IPS-18a (cell line): ENCODE measurements around the gene KCNK2.

Experiments
- H3K27ac ChIP-seq: one replicate; pipeline ENCODE4 v1.5.1; 2013; ENCODE audit warnings: low read length
- H3K27me3 ChIP-seq: one replicate; pipeline ENCODE4 v1.6.1; 2013; ENCODE audit warnings: mild to moderate bottlenecking, low read length; ENCODE audit not compliant: control insufficient read depth, insufficient read depth
- H3K36me3 ChIP-seq: one replicate; pipeline ENCODE4 v1.6.1; 2013; ENCODE audit warnings: low read depth, low read length; ENCODE audit not compliant: control insufficient read depth
- H3K4me1 ChIP-seq: one replicate; pipeline ENCODE4 v1.6.1; 2013; ENCODE audit warnings: low read depth, low read length; ENCODE audit not compliant: control insufficient read depth
- H3K4me3 ChIP-seq: one replicate; pipeline ENCODE4 v1.5.1; 2013; ENCODE audit warnings: low read length
- H3K9ac ChIP-seq: one replicate; pipeline ENCODE4 v1.6.1; 2013; ENCODE audit warnings: mild to moderate bottlenecking, low read length, moderate library complexity
- H3K9me3 ChIP-seq: one replicate; pipeline ENCODE4 v1.6.1; 2013; ENCODE audit warnings: low read depth, low read length; ENCODE audit not compliant: control insufficient read depth

KCNK2 gene

DNA sequence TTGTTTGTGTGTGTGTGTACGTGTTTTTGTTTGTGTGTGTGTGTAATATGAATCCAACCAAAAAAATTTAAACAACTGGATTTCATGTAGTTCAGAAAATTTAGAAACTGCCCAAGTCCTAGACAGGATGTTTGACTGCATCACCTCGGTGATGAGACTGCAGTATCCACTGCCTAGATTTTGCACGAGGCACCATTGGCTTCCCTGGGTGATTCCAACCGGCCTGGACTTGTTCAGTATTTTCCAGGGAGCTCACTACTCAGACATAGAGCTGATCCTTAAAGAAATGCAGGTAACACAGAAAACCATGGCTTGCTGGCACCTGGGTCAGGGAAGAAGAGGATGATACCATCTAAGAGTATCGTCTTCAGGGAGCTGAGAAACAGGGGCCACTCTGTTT, 18.2 kb upstream of the KCNK2 start:
- H3K27ac ChIP-seq = no peak overlapping the region
- H3K27me3 ChIP-seq = no peaks in the 10 kb centered on the region
- H3K9ac ChIP-seq = no peak overlapping the region
- no peak overlapping the region for H3K4me3 ChIP-seq
- H3K4me1 ChIP-seq = no peaks in the 10 kb centered on the region
- H3K36me3 ChIP-seq = no peaks in the 10 kb centered on the region
- no peaks in the 10 kb centered on the region for H3K9me3 ChIP-seq

DNA sequence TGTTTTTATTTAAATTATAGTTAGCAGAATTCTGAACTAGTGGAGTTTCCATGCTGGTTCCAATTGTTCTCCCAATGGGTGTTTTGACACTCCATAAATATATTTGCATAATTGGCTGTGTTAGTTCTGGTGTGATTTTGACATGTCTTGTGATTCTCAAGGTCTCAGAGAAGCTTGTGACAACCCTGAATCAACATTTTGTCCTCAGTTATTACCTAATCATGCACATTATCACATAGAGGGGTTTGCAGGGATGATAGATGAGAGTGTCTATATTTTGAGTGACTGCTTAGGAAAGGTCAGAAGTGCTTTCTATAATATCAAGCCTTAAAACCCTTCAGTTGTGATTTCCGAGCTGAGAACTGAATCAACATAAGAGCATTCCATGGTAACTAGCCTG, 11.5 kb upstream of the KCNK2 start:
- H3K27ac ChIP-seq = no peak overlapping the region
- no peaks in the 10 kb centered on the region for H3K36me3 ChIP-seq
- H3K4me1 ChIP-seq = no peaks in the 10 kb centered on the region
- H3K27me3 ChIP-seq = no peaks in the 10 kb centered on the region
- H3K4me3 ChIP-seq = no peak overlapping the region
- H3K9ac ChIP-seq = no peak overlapping the region
- no peaks in the 10 kb centered on the region for H3K9me3 ChIP-seq

DNA sequence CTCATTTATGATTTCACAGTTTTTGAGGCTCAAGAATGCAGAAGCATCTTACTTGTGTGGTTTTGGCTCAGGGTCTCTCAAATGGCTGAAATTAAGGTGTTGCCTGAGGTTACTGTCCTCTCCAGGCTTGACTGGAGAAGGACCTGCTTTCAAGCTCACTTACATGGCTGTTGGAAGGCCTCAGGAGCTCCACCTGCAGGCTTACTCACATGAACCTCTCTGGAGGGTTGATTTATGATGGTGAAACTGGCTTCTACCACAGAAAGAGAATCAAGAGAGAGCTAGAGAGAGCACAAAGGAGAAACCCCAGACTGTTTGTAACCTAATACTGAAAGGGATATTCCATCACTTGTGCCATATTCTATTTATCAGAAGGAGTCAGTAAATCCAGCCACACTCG, 6.2 kb upstream of the KCNK2 start:
- H3K27ac ChIP-seq = no peak overlapping the region
- no peaks in the 10 kb centered on the region for H3K36me3 ChIP-seq
- peaks cover 35% of the 10 kb centered on the region for H3K27me3 ChIP-seq
- H3K9me3 ChIP-seq = no peaks in the 10 kb centered on the region
- no peak overlapping the region for H3K9ac ChIP-seq
- H3K4me3 ChIP-seq = no peak overlapping the region
- H3K4me1 ChIP-seq = no peaks in the 10 kb centered on the region

DNA sequence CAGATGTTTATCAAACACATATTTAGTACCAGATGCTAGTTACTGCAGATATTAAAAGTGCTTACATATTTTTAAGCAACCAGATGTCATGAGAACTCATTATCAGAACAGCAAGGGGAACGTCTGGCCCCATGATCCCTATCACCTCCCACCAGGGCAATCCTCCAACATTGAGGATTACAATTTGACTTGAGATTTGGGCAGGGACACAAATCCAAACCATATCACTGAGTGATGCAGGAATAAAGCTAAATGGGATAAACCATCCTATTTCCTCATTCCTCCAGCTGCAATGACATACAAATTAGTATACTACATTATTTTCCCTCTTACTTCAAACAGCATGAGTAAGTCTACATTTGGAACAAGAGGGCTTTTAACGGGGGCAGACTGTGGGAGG, 3.1 kb upstream of the KCNK2 start:
- no peaks in the 10 kb centered on the region for H3K9me3 ChIP-seq

DNA sequence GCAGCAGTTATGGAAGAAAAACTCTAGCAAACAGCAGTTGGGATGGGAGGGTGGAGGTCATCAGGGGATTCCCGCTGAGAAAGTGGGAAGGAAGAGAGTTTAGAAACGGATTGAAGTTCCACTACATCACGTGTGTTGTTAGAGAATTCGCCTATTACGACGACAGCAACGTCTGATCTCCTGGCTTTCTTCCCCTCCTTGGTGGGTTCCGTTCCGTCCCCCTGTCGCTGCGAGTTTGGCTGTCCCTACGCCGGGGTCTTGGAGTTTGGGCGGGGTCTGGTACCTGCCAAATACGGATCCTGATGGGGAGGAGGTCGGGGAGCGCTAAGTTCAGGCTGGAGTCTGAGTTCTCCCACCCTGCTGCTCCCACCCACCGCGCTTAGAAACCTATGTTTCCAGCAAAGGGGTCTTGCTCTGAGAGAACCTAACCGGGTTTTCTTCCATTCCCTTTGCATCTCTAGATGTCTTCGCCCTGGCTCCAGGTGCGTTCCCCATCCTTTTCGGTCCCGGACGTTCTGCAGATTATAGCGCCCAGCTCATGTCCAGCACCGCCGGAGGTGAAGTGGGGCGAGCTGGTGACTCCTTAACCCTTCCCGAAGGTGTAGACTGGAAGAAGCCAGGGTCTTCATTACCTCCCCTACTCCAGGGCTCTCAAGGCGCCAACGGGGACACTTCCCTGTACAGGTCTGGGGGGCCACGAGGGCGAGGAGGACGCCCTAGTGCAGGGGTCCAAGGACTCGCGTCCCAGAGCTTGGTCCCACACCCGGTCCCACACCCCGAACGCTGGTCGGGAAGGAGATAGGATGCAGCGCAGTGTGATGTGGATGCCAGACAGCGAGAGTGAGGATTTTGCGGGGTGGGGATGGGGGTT, 641 bp upstream of the KCNK2 start:
- H3K27ac ChIP-seq = no peak overlapping the region
- H3K36me3 ChIP-seq = no peaks in the 10 kb centered on the region
- H3K4me1 ChIP-seq = peaks cover 6% of the 10 kb centered on the region
- peak overlapping the region; percentile 47 for H3K4me3 ChIP-seq
- H3K27me3 ChIP-seq = peaks cover 89% of the 10 kb centered on the region
- H3K9me3 ChIP-seq = no peaks in the 10 kb centered on the region
- H3K9ac ChIP-seq = no peak overlapping the region

More for the DNA sequence above, 3.1 kb upstream of the KCNK2 start:
- Histone ChIP-seq H3K36me3 (no peaks in the 10 kb centered on the region), H3K4me1 (peaks cover 6% of the 10 kb centered on the region), H3K27ac (no peak overlapping the region), H3K27me3 (peaks cover 65% of the 10 kb centered on the region), H3K4me3 (no peak overlapping the region), H3K9ac (no peak overlapping the region)

DNA sequence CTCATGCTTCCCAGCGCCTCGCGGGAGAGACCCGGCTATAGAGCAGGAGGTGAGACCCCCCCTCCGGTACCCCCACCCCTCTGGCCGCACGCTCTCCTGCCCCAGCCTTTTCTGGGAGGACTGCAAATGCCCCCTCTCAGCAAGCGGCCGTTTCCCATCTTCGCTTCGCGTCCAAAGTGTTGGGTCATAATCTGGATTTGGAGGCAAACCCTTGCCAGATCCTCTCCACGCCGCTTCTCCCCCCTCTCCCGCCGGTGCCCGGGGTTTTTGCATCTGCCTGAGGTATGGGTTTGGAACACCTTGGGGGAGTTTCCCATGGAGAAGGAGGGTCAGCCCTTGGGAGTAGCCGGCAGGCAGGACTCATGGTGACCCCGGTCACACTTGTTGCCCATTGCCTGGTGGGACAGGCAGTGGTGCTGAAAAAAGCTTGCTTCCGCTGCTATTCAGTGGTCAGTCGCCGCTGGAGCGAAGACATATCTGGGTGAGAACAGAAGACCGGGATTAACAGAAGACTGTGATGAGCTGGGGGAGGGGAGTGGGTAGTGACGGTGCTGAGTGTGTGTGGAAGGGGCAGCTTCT, 935 bp downstream of the KCNK2 start:
- Histone ChIP-seq H3K9me3 (no peaks in the 10 kb centered on the region), H3K36me3 (no peaks in the 10 kb centered on the region), H3K27me3 (peaks cover 83% of the 10 kb centered on the region), H3K27ac (no peak overlapping the region), H3K9ac (peak overlapping the region; percentile 32), H3K4me3 (peak overlapping the region; percentile 49), H3K4me1 (peaks cover 6% of the 10 kb centered on the region)

DNA sequence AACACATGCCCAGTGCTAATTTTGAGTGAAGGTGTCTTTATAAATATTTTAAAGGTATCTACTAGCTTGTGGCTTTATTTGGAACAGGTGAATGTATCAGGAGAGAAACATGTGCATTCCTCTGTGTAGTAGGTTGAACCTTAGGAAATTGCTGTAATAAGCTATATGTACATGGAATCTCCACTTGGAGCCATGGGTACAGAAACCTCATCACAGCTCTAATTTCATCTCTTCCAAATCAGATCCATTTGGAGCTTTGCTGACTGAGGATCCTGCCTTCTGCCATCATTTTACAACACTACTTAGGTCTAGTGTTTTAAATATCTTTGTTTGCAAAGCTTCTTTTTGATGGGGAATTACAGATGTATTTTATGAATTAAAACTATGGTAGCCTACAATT, 2.1 kb downstream of the KCNK2 start:
- Histone ChIP-seq H3K9me3 (no peaks in the 10 kb centered on the region), H3K27me3 (peaks cover 71% of the 10 kb centered on the region), H3K36me3 (no peaks in the 10 kb centered on the region), H3K27ac (no peak overlapping the region), H3K4me3 (no peak overlapping the region), H3K9ac (no peak overlapping the region), H3K4me1 (peaks cover 6% of the 10 kb centered on the region)

DNA sequence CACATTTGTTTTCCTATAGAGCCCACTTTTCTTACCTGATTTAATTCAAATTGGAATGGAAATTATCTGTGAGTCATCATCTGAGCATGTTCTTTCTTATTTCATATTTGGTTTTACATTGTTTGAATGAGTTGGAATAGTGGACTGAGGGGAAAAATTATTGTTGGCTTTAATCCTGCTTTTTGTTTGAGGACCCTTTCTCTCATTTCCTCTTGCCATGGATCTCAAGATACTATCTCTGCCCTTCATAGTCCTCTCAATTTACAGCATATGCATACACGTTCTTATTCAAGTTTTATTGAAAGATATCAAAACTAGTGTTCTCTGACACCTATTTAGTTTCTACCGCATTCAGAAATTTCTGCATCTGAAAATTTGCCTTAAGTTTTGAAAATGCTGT, 5.1 kb downstream of the KCNK2 start:
- Histone ChIP-seq H3K9ac (no peak overlapping the region), H3K4me1 (no peaks in the 10 kb centered on the region), H3K36me3 (no peaks in the 10 kb centered on the region), H3K27ac (no peak overlapping the region), H3K9me3 (no peaks in the 10 kb centered on the region), H3K4me3 (no peak overlapping the region), H3K27me3 (peaks cover 41% of the 10 kb centered on the region)

DNA sequence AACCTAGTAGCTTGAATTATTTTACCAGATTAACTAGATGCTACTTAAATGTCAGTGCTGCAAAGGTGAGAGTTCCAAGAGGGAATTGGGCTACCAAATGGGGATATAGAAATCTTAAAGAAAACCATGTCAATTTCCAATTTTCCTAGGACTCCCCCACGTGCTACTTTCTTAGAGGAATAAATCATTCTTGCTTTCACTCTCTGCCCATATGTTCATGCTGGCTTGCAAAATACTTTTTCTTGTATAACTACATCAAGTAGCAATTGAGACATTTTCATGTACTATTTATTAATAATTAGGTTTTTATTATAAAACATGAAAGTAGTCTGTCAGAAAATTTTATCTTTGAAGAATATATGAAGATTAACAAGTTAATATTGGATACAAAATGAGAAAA, 11.8 kb downstream of the KCNK2 start:
- Histone ChIP-seq H3K36me3 (no peaks in the 10 kb centered on the region), H3K4me1 (no peaks in the 10 kb centered on the region), H3K27me3 (no peaks in the 10 kb centered on the region), H3K27ac (no peak overlapping the region), H3K4me3 (no peak overlapping the region), H3K9me3 (no peaks in the 10 kb centered on the region), H3K9ac (no peak overlapping the region)

DNA sequence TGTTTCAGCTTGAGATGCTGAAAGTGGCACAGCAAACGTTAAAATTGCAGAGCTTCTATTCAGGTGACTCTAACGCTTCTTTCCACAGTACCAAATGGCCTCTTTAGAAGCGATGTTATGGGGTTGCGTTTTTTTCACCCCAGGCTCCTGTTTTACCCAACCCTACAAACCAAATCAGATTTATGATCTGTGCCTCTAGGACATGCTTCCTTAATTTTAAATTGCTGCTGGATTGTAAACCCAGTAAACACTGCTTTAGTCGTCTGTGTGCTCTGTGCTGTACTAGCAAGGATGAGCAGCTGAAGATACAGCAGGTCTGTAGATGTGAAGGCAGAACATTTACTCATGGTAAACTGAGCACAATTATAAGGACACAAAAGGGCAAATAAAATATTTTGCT, 13.0 kb downstream of the KCNK2 start:
- H3K9me3 ChIP-seq = no peaks in the 10 kb centered on the region
- no peaks in the 10 kb centered on the region for H3K36me3 ChIP-seq
- no peak overlapping the region for H3K9ac ChIP-seq
- H3K27me3 ChIP-seq = no peaks in the 10 kb centered on the region
- no peaks in the 10 kb centered on the region for H3K4me1 ChIP-seq
- H3K4me3 ChIP-seq = no peak overlapping the region
- H3K27ac ChIP-seq = no peak overlapping the region

DNA sequence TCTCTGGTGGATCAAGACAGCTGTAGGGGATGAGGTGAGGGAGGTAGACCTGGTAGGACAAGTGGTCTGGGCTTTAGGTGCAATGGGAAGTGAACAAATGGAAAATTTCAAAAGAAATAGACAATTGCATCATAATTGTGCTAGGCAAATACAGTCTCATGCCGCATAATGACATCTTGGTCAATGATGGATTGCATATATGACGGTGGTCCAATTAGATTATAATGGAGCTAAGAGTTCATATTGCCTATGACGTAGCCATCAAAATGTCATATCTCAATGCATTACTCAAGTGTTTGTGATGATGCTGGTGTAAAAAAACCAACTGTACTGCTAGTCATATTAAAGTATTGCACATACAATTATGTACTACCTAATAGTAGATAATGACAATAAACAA, 19.0 kb downstream of the KCNK2 start:
- Histone ChIP-seq H3K27me3 (no peaks in the 10 kb centered on the region), H3K9ac (no peak overlapping the region), H3K9me3 (no peaks in the 10 kb centered on the region), H3K27ac (no peak overlapping the region), H3K4me3 (no peak overlapping the region), H3K36me3 (no peaks in the 10 kb centered on the region), H3K4me1 (no peaks in the 10 kb centered on the region)

DNA sequence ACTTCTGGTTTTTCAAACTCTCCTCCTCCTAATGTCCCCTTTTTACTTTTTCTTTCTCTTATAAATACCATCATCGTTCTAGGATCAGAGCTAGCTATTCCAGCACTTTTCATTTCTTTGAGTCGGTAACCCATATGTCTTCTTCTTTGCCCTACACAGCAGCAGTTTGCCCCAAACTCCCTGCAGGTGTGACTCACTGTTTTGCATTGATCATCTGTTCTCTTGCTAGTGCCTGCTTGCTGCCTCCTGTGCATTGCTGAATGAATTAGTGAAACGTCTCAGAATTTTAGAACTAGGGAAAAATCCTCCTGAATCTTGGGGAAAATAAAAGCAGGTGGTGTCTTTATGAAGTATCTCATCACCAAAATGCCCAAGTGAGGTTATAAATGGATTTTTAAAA, 21.7 kb downstream of the KCNK2 start:
- Histone ChIP-seq H3K9me3 (no peaks in the 10 kb centered on the region), H3K36me3 (no peaks in the 10 kb centered on the region), H3K4me3 (no peak overlapping the region), H3K27ac (no peak overlapping the region), H3K4me1 (no peaks in the 10 kb centered on the region), H3K27me3 (no peaks in the 10 kb centered on the region), H3K9ac (no peak overlapping the region)
